Amniotic stem cell (primary cell): ENCODE results near the gene MORN4.

Experiments
- DNase-seq: peaks from one replicate; lab custom pipeline; 2025; lab: John Stamatoyannopoulos, UW

The MORN4 gene

DNA sequence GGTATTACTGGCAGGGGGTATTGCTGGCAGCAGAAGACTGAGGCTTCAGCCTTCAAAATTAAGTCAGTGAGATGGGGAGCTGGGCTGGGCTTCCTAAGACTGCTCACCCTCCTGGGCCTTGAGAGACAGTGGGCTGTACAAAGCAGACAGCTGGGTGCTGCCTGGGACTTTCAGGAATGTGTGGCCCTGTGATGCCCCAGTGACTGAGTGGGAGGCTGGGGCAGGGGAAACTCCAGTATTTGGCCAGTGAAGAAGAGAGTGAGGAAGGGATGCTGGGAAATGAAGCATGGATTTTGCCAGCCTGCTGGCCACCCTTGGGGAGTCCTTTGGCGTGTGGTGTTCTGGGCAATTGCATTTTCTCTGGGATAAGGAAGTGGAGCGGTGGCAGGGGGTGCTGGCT, 60.3 kb downstream of the MORN4 start:
- DNase-seq: no peak

- peak; percentile 66 for DNase-seq
These were observed 60.9 kb downstream of the MORN4 start, which contains the start of gene ANKRD2 for GRCh38 chr10:97572214-97572989. TSS of gene ANKRD2 (plus strand) at chr10:97572779. CDS start at chr10:97572789, 10 bp downstream.

- no peak for DNase-seq
These were observed 61.7 kb downstream of the MORN4 start for GRCh38 chr10:97571622-97572021.

GRCh38 chr10:97570789-97571471, 62.4 kb downstream of the MORN4 start:
- no peak for DNase-seq

DNA sequence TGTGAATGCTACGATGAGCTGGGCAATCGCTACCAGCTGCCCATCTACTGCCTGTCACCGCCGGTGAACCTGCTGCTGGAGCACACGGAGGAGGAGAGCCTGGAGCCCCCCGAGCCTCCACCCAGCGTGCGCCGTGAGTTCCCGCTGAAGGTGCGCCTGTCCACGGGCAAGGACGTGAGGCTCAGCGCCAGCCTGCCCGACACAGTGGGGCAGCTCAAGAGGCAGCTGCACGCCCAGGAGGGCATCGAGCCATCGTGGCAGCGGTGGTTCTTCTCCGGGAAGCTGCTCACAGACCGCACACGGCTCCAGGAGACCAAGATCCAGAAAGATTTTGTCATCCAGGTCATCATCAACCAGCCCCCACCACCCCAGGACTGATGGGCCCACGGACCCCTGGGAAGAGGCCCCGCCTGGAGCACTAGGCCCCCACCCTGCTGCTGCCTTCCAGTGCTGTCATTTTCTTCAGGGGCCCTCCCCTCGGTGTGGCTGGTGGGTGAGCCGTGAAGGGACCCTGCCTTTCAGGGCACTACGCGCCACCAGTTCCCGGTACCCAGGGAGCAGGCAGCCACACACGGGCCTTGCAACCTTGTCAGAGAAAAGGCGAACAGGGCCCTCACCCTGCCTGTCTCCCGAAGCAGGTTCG, 63.0 kb downstream of the MORN4 start:
- no peak for DNase-seq

DNA sequence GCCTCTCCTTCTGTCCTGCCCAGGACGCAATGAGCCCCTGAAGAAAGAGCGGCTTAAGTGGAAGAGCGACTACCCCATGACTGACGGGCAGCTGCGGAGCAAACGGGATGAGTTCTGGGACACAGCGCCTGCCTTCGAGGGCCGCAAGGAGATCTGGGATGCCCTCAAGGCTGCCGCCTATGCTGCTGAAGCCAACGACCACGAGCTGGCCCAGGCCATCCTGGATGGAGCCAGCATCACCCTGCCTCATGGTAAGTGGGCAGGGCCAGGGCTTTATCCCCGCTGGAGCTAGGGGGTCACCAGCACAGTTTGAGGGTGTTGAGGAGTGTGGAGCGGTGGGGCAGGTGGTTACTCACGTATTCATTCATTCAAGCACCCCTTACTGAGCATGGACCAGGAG, 65.4 kb downstream of the MORN4 start:
- no peak for DNase-seq

DNA sequence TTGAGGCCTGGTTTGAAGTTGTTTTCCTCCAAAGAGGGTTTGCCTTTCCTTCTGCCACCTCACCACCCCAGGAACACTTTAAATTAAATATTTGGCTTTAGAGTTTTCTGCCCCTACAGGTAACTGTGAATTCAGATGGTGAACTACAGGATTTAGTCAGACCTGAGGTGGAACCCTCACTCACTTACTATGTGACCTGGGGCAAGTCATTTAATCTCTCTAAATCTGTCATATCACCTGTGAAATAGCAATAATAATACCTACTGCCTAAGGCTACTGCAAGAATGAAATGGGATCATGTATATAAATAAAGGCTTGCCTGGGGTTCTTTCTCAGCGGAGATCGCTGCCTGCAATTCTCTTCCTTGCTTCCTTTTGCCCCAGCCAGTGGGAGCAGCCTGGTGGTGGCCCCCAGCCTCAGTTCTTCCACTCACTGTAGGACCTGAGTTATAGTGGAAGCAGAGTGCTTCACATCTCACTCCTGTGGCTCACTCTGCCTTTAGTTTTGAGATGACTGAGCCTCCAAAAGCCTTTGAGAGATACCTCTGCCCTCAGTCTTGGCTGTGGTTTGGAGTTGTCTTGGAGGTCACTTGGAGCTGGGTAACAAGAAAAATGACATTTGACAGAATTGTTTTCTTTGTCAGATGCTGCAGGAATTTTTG, 66.8 kb downstream of the MORN4 start:
- no peak for DNase-seq

DNA sequence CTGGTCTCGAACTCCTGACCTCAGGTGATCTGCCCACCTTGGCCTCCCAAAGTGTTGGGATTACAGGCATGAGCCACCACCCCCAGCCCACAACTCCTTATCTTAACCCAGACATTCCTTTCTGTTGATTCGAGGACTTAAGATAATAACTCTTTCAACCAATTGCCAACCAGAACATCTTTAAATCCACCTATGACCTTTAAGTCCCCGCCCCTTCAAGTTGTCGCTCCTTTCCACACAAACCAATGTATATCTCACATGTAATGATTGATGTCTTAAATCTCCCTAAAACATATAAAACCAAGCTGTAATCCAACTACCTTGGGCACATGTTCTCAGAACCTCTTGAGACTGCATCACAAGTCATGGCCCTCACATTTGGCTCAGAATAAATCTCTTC, 68.5 kb downstream of the MORN4 start:
- DNase-seq: no peak
